GM20000 (cell line): ENCODE measurements around the gene CYB5R4.

Experiments used
- DNase-seq: peaks from one replicate; pipeline ENCODE4 v3.0.0; 2012; ENCODE audit warnings: low spot score
- TF ChIP-seq, protein P1 (sequence below): IDR thresholded peaks from 2 replicates; pipeline ENCODE4 v1.5.1; 2012; ENCODE audit warnings: mild to moderate bottlenecking, control low read depth; ENCODE audit errors: extremely low read depth, missing control alignments

The CYB5R4 gene

DNA sequence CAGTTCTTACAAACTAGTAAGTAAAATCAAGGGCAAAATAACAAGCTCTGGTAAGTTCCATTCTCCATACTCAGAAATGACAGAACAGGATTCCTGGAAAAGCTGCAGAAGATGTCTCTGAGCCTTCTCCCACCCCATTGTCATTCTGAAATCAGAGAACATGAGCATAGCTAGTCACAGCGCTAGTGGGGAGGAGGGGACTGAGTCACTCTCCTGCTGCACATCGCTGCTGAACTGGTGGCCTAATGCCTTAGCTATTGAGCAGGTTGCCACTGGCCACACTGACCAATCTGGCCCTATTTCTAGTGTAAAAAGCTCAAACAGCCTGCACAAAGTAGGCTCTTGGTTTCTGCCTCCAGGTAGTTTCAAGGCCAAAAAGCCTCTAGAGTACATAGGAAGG is 32.4 kb upstream of the CYB5R4 start:
- no peak for DNase-seq
- TF ChIP-seq, protein P1, sequence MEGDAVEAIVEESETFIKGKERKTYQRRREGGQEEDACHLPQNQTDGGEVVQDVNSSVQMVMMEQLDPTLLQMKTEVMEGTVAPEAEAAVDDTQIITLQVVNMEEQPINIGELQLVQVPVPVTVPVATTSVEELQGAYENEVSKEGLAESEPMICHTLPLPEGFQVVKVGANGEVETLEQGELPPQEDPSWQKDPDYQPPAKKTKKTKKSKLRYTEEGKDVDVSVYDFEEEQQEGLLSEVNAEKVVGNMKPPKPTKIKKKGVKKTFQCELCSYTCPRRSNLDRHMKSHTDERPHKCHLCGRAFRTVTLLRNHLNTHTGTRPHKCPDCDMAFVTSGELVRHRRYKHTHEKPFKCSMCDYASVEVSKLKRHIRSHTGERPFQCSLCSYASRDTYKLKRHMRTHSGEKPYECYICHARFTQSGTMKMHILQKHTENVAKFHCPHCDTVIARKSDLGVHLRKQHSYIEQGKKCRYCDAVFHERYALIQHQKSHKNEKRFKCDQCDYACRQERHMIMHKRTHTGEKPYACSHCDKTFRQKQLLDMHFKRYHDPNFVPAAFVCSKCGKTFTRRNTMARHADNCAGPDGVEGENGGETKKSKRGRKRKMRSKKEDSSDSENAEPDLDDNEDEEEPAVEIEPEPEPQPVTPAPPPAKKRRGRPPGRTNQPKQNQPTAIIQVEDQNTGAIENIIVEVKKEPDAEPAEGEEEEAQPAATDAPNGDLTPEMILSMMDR = no peak

DNA sequence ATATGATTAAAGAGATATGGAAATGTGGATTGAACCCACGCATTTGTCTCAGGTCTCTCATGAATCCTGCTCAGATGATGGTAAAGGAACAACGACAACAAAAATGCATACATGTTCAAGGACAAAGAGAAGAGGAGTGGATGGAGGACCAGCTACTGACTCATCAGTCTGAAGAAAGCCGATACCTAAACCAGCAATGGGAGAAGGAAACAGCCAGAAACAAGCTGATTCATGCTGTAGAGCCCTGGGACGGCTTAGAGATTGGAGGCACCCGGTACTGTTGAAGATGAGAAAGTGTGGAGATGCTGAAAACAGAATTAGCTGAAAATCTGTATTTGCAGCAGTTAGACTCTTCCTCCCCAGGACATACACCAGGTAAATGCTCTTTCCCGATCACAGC is 20.8 kb upstream of the CYB5R4 start:
- DNase-seq = no peak
- TF ChIP-seq, protein P1 = no peak

DNA sequence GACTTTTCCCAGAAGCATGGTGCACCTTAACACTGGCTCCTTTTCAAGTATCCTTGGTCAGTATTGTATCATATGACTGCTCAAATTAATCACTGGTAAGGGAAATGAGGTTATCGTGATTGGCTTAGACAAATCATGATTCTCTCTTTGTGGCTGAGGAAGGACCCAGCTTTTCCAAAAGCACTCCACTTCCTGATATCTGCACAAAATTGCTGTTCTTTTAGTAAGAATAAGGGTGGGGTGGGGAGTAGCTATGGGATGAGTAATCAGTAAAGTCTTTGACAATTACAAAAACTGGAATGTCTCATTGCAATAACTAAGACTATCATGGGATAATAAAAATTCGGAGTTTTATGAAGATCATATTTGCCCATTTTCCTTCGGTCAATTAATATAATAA is 15.3 kb upstream of the CYB5R4 start:
- TF ChIP-seq, protein P1 = no peak
- DNase-seq = no peak

DNA sequence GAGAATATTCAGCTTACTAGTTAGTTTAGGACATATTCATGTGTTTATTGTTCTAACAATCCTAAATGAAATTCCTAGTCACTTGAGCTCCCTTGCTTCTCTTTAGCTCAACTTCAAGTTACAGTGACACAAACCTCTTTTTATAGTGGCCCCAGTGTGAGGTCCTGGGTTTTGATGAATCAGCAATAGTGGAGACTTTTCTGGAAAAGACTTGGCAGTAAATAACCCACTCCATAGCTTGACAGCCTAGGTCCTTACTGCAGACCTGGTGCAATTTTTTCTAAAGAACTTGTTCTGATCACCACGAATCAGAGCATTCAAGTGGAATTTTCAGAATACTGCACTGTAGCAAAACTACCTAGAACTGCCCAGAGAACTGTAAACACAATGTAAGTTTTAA is 13.2 kb upstream of the CYB5R4 start:
- TF ChIP-seq, protein P1 = no peak

DNA sequence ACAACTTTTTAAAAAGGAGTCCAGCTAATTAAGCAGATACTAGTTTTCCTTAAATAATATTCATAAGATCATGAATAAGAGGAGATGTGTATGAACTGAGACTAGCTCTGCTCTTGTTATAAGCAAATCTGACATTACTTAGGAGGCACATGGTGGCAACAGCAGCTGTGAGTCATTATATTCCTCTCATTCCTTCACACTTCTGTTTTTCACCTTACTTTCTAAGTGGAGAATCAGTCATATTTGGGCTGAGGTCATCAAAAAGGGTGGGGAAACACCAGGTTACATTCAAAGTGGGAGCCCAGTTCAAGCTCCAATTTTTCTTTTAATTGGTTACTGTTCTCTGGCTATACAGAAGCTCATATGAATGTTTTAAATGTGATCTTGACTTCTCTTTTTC is 12.3 kb upstream of the CYB5R4 start:
- peak; percentile 23 for DNase-seq
- TF ChIP-seq, protein P1 = no peak

More for the DNA sequence above, 13.2 kb upstream of the CYB5R4 start:
- no peak for DNase-seq

DNA sequence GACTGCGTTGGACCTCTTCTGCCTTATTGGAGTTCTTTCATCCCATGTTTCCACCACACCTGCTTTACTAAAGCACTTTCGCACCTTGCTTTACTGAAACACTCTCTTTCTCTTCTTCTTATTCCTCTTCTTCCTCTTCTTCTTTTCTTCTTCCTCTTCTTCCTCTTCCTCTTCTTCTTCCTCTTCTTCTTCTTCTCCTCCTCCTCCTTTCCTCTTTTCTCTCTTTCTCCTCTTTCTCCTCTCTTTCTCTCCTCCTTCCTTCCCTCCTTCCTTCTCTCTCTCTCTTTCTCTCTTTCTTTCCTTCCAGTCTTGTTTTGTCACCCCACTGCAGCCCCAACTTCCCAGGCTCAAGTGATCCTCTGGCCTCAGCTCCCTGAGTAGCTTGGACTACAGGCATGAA is 10.4 kb upstream of the CYB5R4 start:
- TF ChIP-seq, protein P1 = no peak
- no peak for DNase-seq

DNA sequence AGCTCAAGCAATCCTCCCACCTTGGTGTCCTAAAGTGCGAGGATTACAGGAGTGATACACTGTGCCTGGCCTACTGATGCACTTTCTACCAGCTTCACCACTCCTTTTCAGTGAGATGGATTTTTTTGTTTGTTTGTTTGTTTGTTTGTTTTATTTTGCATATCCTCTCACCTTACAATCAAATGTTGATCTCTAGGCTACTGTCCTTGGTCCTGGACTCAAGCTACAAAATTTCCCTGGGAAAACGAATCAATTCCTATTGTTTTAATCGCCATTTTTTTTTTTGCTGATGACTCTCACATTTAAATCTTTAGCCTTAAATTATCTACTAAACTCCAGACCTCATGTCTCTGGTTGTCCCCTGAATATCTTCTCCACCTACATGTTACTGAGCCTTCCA is 9.9 kb upstream of the CYB5R4 start:
- no peak for DNase-seq
- TF ChIP-seq, protein P1 = no peak
